ENCODE data around the gene SP5.
"Not testable (repeated sequence)": the region's sequence is repeated elsewhere in the genome, so short reads cannot be mapped to it uniquely, and the experiment has no call there.

SP5 gene

DNA sequence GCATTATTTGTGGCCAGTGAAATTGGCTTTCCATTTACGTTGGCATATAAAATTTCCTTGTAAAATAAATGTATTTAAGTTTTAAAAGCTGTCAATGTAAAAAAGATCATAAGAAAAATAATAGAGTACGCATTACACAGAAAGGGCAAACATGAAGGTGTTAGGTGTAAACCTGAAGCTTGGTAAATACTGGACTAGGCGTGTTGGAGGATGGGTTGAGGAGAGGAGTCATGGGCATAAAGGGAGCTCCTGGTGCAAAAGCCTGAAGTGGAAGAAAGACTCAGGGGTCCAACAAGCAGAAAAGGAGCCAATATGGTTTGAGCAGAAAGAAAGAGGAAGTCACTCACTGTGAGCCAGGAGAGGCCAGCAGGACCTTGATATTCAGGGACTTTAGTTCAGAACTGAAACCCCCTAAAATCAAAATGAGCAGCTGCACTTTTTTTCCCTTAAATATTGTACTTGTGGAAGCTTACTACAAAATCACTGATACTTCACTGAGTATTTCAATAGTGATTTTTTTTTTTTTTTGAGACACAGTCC, 24.4 kb downstream of the SP5 start:
- DNase-seq, result no peak

DNA sequence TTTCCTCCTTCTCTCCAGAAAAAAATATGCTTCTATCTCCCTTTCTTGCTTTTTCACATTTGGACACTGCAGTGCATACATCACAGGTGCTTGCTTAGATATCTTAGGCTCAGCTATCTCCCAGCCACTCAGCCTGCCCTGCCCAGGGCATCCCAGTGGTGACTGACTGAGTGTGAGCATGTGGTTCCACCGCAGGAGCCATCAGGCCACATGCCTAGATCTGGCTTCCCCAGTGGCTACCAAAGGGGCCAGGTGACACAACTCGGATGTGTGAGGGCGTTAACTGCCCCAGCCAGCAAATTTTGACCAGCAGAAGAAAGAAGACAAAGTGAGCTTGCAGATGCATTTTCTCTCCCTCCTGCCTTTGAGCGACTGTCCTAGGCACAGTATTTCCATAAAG, 25.5 kb downstream of the SP5 start:
- DNase-seq, result no peak

DNA sequence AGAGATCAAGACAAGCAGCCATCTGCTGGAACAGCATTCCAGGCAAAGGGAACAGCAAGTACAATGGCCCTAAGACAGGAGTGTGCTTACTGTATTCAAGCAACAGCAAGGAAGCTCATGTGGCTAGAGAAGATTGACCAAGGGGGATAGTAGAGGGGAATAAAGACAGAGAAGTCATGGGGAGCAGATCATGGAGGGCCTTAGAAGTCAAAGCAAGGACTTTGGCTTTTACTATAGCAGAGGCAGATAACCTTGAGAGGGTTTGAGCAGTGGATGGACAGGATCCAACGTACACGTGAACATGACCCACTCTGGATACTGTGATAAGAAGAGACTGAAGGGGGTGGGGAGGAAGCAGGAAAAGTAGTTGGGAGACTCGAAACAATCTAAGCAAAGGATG, 26.9 kb downstream of the SP5 start:
- no peak for DNase-seq

DNA sequence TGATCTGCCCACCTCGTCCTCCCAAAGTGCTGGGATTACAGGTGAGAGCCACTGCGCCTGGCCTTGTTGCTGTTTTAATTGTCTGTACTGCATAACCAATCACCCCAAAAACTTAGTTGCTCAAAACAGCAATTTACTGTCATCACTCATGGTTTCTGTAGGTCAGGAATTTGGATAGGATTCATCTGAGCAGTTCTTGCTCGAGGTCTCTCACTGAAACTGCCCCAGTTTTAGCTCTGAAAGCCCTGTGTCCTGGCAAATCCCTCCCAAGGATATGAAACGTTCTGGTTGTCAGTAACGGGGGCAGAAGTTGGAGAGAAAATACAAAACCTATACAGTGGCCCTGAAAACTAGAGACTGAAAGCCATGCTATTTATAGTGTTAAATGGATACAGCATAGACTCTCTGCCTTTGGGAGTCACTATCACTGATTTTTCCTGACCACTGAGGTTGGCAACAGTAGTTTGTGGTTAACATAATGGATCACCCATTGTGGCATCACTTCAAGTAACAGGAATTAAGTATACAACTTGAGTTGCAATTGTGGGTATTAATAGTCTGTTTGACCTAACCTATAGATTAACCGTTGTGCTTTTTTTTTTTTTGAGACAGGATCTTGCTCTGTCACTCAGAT, 27.9 kb downstream of the SP5 start:
- DNase-seq, result no peak

DNA sequence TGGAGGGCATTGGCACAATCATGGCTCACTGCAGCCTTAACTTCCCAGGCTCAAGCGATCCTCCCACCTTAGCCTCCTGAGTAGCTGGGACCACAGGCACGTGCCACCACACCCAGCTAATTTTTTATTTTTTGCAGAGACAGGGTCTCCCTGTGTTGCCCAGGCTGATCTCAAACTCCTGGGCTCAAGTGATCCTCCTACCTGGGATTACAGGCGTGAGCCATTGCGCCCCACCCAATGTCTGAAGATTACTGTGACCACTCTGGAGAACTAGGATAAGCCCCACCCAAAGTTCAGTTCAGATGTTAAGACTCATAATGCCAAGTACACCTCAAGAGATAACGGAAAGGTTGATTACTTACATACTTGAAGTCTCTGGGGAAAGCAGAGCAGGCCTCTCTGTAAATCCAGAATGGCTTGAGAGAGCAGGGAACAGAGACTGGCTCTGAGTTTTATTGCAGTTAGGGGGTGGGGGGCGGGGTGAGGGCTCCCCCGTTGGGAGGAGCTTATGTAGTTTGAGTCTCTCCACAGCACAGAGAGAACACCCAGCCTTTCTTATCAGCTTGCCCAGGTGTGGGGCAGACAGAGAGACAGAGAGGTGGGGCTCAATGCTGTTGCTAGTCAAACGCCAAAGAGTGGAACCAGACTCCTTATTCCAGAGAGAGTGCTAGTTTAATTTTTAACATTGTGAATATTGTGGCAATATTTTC, 28.5 kb downstream of the SP5 start:
- no peak for DNase-seq

DNA sequence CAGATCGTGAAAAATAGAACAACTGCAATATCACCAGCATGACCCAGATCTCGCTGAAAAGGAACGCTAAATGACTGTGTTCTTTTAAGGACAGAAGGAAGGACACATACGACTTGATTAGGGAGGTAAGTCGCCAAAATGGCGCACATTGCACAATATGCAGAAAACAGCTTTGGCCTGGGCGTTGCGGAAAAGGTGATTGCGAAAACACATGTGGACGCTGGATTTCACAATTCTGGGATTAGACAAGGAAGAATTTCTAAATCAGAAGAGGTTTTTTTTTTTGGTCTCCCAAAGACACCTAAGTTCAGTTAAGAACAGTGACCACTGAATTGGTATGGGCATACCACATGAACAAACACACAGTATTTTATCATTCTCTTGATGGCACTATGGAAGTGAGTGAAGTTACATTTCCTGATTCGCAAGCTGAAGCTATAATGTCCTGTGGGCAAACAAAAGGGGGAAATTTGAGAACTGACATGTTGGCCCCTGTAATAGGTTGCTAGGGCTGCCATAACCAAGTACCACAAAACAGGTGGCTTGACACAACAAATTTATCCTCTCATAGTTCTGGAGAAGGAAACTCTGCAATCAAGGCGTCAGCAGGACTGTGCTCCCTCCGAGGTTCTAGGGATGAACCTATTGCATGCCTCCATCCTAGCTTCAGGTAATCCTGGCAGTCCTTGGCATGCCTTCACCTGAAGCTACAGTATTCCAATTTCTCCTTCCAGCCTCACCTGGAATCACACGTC, 29.3 kb downstream of the SP5 start:
- DNase-seq, result no peak

DNA sequence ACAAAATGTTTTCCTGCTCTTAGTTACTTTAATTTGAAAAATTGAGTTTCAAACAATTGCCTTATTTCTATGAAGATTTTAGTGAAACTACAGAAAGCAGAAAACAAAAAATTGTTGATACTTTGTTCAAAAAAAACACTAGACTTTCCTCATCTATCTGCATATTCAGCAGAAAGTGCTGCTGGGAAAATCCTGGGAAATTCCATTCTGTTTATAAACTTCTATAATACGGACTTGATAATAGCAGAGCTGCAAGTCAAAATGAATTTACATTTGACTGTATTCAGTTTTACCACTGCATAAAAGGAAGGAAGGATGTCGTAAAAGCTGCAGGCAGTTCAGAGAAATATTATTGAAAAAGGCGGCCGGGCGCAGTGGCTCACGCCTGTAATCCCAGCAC, 30.2 kb downstream of the SP5 start:
- no peak for DNase-seq

DNA sequence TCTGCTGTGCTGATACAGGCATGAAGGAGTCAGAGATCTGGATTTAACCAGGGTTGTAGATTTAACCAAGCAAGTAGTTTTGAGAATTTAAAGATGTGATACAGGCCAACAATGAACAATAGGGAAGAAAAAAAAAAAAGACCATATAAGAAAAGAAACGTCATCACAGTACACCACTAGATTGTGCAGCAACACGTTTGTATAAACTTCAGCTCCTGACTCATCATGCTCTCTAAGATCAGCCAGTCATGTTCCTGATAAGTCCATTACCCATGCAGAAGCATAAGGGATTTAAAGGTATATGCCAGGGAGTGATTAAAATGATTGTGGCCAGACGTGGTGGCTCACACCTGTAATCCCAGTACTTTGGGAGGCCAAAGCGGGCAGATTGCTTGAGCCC, 32.8 kb downstream of the SP5 start:
- no peak for DNase-seq

DNA sequence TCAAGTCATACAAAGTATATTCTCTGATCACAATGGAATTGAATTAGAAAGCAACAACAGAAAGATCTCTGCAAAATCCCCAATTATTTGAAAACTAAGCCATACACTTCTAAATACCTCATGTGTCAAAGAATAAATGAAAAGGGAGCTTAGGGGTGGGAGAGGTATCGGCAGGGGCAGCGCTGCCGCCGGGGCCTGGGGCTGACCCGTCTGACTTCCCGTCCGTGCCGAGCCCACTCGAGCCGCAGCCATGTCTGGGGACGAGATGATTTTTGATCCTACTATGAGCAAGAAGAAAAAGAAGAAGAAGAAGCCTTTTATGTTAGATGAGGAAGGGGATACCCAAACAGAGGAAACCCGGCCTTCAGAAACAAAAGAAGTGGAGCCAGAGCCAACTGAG, 36.4 kb downstream of the SP5 start:
- not testable (repeated sequence) for DNase-seq

DNA sequence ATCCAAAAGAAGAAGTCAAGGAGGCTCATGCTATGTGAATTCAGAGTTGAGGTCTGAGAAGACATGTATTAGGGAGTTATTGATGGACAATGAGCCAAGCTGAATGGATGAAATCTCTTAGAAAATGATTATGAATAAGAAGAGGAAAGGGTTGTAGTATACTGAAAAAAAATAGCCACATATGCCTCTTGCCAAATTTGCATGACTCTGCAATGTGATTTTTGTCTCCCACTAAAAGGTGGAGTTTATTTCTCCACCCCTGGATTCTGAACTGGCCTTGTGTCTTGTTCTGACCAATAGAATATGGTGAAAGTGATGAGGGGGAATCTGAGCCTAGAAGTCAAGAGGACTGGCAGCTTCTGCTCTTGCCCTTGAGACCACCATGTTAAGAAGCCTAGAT, 46.4 kb downstream of the SP5 start:
- DNase-seq, result no peak

DNA sequence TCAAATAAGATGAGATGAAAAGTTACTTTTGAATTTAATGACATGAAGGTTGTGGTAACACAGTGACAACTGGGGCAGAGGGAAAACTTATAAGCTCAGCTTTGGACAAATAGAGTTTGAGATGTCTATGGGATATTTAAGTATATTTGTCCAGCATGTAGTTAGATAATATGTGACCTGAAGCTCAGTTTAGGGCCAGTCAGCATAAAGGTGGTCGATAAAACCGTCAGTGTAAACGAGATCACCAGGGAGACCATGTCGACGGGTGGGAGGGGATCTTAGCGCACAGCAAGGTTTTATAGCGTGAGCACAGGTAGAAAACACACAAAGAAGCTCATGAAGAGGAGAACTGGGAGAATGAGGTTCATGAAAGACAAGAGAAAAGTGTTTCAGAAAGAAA, 47.6 kb downstream of the SP5 start:
- no peak for DNase-seq

DNA sequence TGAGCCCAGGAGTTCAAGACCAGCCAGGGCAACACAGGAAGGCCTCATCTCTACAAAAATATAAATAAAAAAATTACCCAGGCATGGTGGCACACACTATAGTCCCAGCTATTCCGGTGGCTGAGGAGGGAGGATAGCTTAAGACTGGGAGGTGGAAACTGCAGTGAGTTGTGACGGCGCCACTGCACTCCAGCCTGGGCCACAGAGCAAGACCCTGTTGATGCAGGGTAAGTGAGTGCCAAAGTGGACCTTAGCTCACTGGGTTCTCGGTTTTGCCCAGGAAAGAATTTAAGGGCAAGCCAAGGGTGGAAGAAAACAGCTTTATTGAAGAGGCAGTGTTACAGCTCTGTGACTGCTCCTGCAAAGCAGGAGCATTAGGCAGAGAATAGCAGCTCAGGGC, 48.1 kb downstream of the SP5 start:
- no peak for DNase-seq

DNA sequence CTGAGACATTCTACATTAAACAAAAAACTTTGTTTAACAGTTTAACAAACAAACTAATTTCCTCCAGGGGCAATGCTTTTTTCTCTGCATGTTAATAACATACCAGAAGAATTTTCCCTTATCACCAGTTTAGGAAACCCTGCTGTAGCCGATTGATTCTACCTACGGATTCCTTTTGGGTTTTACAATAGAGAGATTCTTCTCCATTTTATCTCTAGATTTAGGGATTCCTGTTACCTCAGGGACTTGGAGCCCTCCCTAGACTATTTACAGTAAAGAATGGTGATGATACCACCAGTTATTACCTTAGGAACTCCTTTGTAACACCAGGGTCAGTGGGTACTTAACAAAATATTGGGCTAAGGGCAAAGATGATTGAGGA, 49.7 kb downstream of the SP5 start:
- DNase-seq, result no peak

DNA sequence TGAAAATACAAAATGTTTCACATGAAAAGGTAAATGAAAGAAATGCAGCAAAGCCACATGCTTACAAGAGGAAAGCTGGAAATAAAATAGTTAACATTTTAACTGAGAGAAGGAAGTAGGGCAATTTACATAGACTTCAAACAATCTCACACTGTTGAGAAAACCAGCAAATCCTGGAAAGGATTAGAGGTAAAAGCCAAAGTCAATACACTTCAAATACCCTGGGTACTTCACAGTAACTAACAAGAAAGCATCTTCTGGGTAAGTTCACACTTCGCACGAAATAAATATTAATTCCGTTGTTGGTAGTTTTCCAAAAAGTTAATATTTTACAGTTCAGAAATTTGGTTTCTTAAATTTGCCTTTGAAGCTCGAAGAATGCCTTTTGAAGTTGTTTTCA, 51.6 kb downstream of the SP5 start:
- no peak for DNase-seq
